Left lung (tissue), 10 donors: Measurements from ENCODE around the gene HP1BP3. TPM values are rescaled to one million over a fixed set of nuclear protein-coding genes. Genes with fewer than 3 reads are reported as not detected.
A peak's percentile ranks its signal among the peaks of the same experiment; 100 is the strongest.
"Not testable (repeated sequence)": the region's sequence is repeated elsewhere in the genome, so short reads cannot be mapped to it uniquely, and the experiment has no call there.

Source experiments
- ATAC-seq: fragments of 200-7000 bp; cut with Tn5 transposase; one replicate; pipeline ENCODE4 v1.9.1; 2020; ENCODE audit warnings: moderate library complexity
- DNase-seq, 4 donors: peaks; one replicate each; pipeline ENCODE4 v3.0.0-alpha.2; 2013 to 2020
- H3K27ac ChIP-seq, 2 donors: fragments of 200-600 bp; sonication (generic) in 1 of 2; one replicate each; pipeline versions ENCODE4 v1.5.0 to v1.8.0; 2020 to 2021
- H3K27me3 ChIP-seq, 2 donors: fragments of 200-600 bp; sonication (generic) in 1 of 2; one replicate each; pipeline versions ENCODE4 v1.5.0 to v1.8.0; 2020 to 2021
- H3K36me3 ChIP-seq, 2 donors: fragments of 200-600 bp; sonication (generic) in 1 of 2; one replicate each; pipeline versions ENCODE4 v1.5.0 to v1.8.0; 2020 to 2021
- H3K4me1 ChIP-seq, 2 donors: fragments of 200-600 bp; one replicate each; pipeline ENCODE4 v1.8.0; 2021
- H3K4me3 ChIP-seq, 2 donors: fragments of 200-600 bp; sonication (generic) in 1 of 2; one replicate each; pipeline versions ENCODE4 v1.5.0 to v1.8.0; 2020 to 2021; ENCODE audit warnings: mild to moderate bottlenecking in 1 of 2
- H3K9me3 ChIP-seq, 2 donors: fragments of 200-600 bp; sonication (generic) in 1 of 2; one replicate each; pipeline versions ENCODE4 v1.5.0 to v1.8.0; 2020 to 2021
- CTCF ChIP-seq, 2 donors: fragments of 200-600 bp; sonication (generic) in 1 of 2; IDR thresholded peaks; one replicate each; pipeline versions ENCODE4 v1.5.0 to v1.8.0; 2021; ENCODE audit warnings: antibody characterized with exemption in 2 of 2
- intact Hi-C, 2 donors: fragments of 100-400 bp; cut with DNase I; formaldehyde crosslinking; loops; one replicate each; pipeline versions ENCODE4 v1.11.2 to v1.14.2; 2022
- polyA plus RNA-seq, 6 donors: library from polyadenylated mRNA; unstranded; fragments of 120-200 nt; gene quantifications; one replicate each; pipeline ENCODE4 v1.2.1, GENCODE V29; 2013; ENCODE audit not compliant: insufficient read length in 6 of 6
- total RNA-seq, 2 donors: library from RNA; stranded (reverse); fragmentation: NEBNext Ultra II Directional; extraction: Animal tissue kit (Norgen Biotek cat#: 25700); gene quantifications; one replicate each; pipeline ENCODE4 v1.2.1, GENCODE V29; 2021
- donor health status: DM: no; HTN: yes; CAD: no.
- donor health status: DM: no; HTN: no; CAD: no.

The HP1BP3 gene
- total and polyA plus RNA-seq, 8 donors, result 158 to 444 (median 378) TPM

- no peak for TF ChIP-seq CTCF (IDR thresholded peaks at IDR 0.05)
- H3K9me3 ChIP-seq, result no peaks in the 10 kb centered on the region
- H3K27ac ChIP-seq, result no peak overlapping the region
- peak; percentile 66 for ATAC-seq
- H3K4me1 ChIP-seq, result peaks cover 0 to 2% of the 10 kb centered on the region in 2 donors
- intact Hi-C loops, result no loop called here
- H3K4me3 ChIP-seq, result no peak overlapping the region
- peaks cover 0 to 16% of the 10 kb centered on the region in 2 donors for H3K27me3 ChIP-seq
- H3K36me3 ChIP-seq, result no peaks in the 10 kb centered on the region
- DNase-seq, result peak in 1 of 4 donors; percentile 21
Measured at GRCh38 chr1:20723159-20723536, 64.0 kb downstream of the HP1BP3 start.

GRCh38 chr1:20721117-20722061, 65.7 kb downstream of the HP1BP3 start:
- no peaks in the 10 kb centered on the region for H3K9me3 ChIP-seq
- ATAC-seq (no peak), DNase-seq (peak in 2 of 4 donors; percentile 25 to 57)
- peaks cover 0 to 33% of the 10 kb centered on the region in 2 donors for H3K27me3 ChIP-seq
- H3K27ac ChIP-seq, result no peak overlapping the region
- no peaks in the 10 kb centered on the region for H3K36me3 ChIP-seq
- H3K4me1 ChIP-seq, result peaks cover 0 to 10% of the 10 kb centered on the region in 2 donors
- no peak for TF ChIP-seq CTCF (IDR thresholded peaks at IDR 0.05)
- no peak overlapping the region for H3K4me3 ChIP-seq
- intact Hi-C loops, result no loop called here

- peak in 2 of 4 donors; percentile 28 to 59 for DNase-seq
- H3K9me3 ChIP-seq, result no peaks in the 10 kb centered on the region
- H3K27me3 ChIP-seq, result peaks cover 0 to 41% of the 10 kb centered on the region in 2 donors
- no peak overlapping the region for H3K4me3 ChIP-seq
- TF ChIP-seq CTCF (IDR thresholded peaks at IDR 0.05), result no peak
- peaks cover 0 to 10% of the 10 kb centered on the region in 2 donors for H3K4me1 ChIP-seq
- ATAC-seq, result no peak
- intact Hi-C loops, result no loop called here
- no peak overlapping the region for H3K27ac ChIP-seq
- H3K36me3 ChIP-seq, result no peaks in the 10 kb centered on the region
Measured at GRCh38 chr1:20720631-20721091, 66.4 kb downstream of the HP1BP3 start.

GRCh38 chr1:20719871-20720620, 67.1 kb downstream of the HP1BP3 start:
- Histone ChIP-seq H3K36me3 (no peaks in the 10 kb centered on the region), H3K4me3 (no peak overlapping the region), H3K27ac (no peak overlapping the region), H3K4me1 (peaks cover 0 to 10% of the 10 kb centered on the region in 2 donors), H3K27me3 (peaks cover 0 to 47% of the 10 kb centered on the region in 2 donors), H3K9me3 (no peaks in the 10 kb centered on the region)
- no peak for TF ChIP-seq CTCF (IDR thresholded peaks at IDR 0.05)
- intact Hi-C loops, result no loop called here
- peak in 2 of 4 donors; percentile 15 to 33 for DNase-seq
- ATAC-seq, result no peak

GRCh38 chr1:20719261-20719660, 67.8 kb downstream of the HP1BP3 start:
- DNase-seq, result peak in 1 of 4 donors; percentile 23
- intact Hi-C loops, result no loop called here
- H3K9me3 ChIP-seq, result no peaks in the 10 kb centered on the region
- H3K36me3 ChIP-seq, result no peaks in the 10 kb centered on the region
- no peak overlapping the region for H3K4me3 ChIP-seq
- peaks cover 0 to 10% of the 10 kb centered on the region in 2 donors for H3K4me1 ChIP-seq
- H3K27me3 ChIP-seq, result peaks cover 0 to 48% of the 10 kb centered on the region in 2 donors
- H3K27ac ChIP-seq, result no peak overlapping the region
- TF ChIP-seq CTCF (IDR thresholded peaks at IDR 0.05), result no peak
- ATAC-seq, result no peak

- ATAC-seq, intact Hi-C loops, H3K9me3 ChIP-seq, H3K36me3 ChIP-seq, H3K27ac ChIP-seq: not testable (repeated sequence)
- DNase-seq, result peak in 1 of 4 donors; percentile 14
- H3K27me3 ChIP-seq, result peaks cover 0 to 54% of the 10 kb centered on the region in 2 donors
- H3K4me3 ChIP-seq, result peak overlapping the region; percentile 31 to 48
- H3K4me1 ChIP-seq, result peaks cover 0 to 10% of the 10 kb centered on the region in 2 donors
Measured at GRCh38 chr1:20718343-20718882, 68.7 kb downstream of the HP1BP3 start.
